HL-60 (cell line): ENCODE data around the gene HOOK2.
A peak's percentile ranks its signal among the peaks of the same experiment; 100 is the strongest.

Experiments used
- CTCF ChIP-seq: IDR thresholded peaks from one replicate; pipeline ENCODE4 v1.5.1; 2011; ENCODE audit warnings: low read length, control low read depth, inconsistent platforms; ENCODE audit not compliant: insufficient read depth
- GABPA ChIP-seq: IDR thresholded peaks from 2 replicates; pipeline ENCODE4 v1.6.1; 2012; ENCODE audit warnings: low read depth
- POLR2AphosphoS5 ChIP-seq: IDR thresholded peaks from 2 replicates; pipeline ENCODE4 v1.6.1; 2012; ENCODE audit warnings: low read depth
- SPI1 ChIP-seq: IDR thresholded peaks from 2 replicates; pipeline ENCODE4 v1.6.1; 2012; ENCODE audit warnings: low read depth, mild to moderate bottlenecking, borderline replicate concordance
- TF ChIP-seq, protein P1 (sequence below): IDR thresholded peaks from 2 replicates; pipeline ENCODE4 v1.6.1; 2012; ENCODE audit warnings: low read depth; ENCODE audit not compliant: insufficient replicate concordance

DNA sequence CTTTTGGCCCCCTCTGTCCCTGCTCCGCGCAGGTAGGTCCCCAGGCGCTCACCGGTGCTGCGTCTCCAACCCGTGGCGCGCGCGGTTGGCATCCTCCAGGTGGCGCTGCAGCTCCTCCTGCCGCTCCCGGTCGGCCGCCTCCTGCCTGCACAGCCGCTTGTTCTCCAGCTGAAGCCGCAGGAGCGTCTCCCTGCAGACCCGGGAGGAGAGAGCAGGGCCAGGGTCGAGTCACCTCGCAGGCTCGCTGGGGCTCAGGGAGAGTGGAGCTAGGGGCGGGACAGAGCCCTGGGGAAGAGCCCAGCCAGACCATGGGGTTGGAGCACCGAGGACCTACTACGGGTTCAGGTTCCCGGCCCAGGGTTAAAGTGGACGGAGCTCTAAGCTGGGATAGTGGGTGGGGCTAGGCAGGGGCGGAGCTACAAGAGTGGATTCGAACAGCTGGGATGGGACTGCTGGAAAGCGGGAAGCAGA, 9.3 kb downstream of the HOOK2 start:
- peak; percentile 59 for TF ChIP-seq CTCF
- TF ChIP-seq SPI1: no peak
- TF ChIP-seq, protein P1, sequence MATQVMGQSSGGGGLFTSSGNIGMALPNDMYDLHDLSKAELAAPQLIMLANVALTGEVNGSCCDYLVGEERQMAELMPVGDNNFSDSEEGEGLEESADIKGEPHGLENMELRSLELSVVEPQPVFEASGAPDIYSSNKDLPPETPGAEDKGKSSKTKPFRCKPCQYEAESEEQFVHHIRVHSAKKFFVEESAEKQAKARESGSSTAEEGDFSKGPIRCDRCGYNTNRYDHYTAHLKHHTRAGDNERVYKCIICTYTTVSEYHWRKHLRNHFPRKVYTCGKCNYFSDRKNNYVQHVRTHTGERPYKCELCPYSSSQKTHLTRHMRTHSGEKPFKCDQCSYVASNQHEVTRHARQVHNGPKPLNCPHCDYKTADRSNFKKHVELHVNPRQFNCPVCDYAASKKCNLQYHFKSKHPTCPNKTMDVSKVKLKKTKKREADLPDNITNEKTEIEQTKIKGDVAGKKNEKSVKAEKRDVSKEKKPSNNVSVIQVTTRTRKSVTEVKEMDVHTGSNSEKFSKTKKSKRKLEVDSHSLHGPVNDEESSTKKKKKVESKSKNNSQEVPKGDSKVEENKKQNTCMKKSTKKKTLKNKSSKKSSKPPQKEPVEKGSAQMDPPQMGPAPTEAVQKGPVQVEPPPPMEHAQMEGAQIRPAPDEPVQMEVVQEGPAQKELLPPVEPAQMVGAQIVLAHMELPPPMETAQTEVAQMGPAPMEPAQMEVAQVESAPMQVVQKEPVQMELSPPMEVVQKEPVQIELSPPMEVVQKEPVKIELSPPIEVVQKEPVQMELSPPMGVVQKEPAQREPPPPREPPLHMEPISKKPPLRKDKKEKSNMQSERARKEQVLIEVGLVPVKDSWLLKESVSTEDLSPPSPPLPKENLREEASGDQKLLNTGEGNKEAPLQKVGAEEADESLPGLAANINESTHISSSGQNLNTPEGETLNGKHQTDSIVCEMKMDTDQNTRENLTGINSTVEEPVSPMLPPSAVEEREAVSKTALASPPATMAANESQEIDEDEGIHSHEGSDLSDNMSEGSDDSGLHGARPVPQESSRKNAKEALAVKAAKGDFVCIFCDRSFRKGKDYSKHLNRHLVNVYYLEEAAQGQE: no peak
- TF ChIP-seq POLR2AphosphoS5: no peak
- TF ChIP-seq GABPA: no peak
